Non-pigmented ciliary epithelial cell (primary cell): Measurements from ENCODE around the gene UTRN.

Source experiments
- DNase-seq: peaks from one replicate; pipeline ENCODE4 v3.0.0-alpha.2; 2010; ENCODE audit warnings: low read depth

UTRN gene

DNA sequence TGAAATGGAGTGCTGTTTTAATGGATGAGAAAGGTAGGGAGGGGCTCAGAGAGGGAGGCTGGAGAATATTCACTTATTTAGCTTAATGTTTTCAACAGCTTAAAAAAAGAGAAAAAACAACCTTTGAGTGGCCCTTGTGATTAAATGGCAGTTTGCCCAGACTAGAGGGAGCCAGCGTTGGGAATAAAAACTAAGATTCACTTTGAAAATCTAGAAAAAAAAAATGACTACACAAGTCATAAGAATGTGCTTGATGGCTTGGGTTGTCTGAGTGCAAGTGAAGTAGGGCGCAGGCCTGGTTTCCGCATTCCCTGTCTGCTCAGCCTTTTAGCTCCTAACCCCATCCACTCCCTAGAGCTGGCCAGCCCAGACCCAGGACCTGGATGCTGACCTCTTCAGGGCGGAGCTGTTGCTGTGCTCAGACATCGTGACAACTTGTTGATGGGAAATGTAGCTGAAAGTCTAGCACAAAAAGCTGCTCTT lies 28.9 kb downstream of the UTRN start:
- no peak for DNase-seq

- no peak for DNase-seq
These were observed 29.4 kb downstream of the UTRN start for GRCh38 chr6:144314562-144314961.

- DNase-seq: no peak
These were observed 30.3 kb downstream of the UTRN start for GRCh38 chr6:144315226-144315980.

- DNase-seq: no peak
These were observed 31.1 kb downstream of the UTRN start for GRCh38 chr6:144315981-144316861.

GRCh38 chr6:144316862-144317195 lies 31.7 kb downstream of the UTRN start:
- DNase-seq: no peak

GRCh38 chr6:144317736-144318135 lies 32.6 kb downstream of the UTRN start:
- DNase-seq: no peak

- DNase-seq: no peak
These were observed 34.1 kb downstream of the UTRN start for GRCh38 chr6:144319211-144319610.

GRCh38 chr6:144320741-144321140 lies 35.6 kb downstream of the UTRN start:
- DNase-seq: no peak

DNA sequence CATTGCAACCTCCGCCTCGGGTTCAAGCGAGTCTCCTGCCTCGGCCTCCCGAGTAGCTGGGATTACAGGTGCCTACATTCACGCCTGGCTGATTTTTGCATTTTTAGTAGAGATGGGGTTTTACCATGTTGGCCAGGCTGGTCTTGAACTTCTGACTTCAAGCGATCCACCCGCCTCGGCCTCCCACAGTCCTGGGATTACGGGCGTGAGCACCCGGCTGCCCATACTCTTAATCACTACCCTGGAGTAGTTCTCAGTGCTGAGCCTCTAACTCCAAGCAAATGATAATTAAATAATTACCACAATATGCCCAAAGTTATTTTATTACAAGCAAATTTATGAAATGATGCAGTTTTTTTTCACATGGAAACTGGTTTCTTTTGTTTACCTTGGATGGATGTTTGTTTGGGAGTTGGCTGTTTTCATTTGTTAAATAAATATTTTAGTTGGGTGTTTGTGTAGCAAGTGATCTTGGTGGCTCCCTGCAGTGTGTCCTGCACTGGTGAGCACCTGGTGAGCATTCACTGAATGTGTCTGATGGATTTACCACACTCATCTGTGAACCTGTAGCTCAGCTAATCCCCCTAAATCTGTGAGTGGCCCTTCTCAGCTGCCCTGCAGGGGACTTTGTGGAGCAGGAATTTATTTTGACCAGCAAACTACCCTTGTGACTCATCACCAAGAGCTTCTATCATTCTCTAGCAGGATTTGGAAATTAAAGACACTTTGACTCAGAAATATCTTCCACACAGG lies 36.9 kb downstream of the UTRN start:
- no peak for DNase-seq

GRCh38 chr6:144325232-144325631 lies 40.1 kb downstream of the UTRN start:
- DNase-seq: no peak

GRCh38 chr6:144326393-144326792 lies 41.3 kb downstream of the UTRN start:
- no peak for DNase-seq

GRCh38 chr6:144327081-144327480 lies 41.9 kb downstream of the UTRN start:
- DNase-seq: no peak

GRCh38 chr6:144330017-144330987 lies 45.2 kb downstream of the UTRN start:
- no peak for DNase-seq

DNA sequence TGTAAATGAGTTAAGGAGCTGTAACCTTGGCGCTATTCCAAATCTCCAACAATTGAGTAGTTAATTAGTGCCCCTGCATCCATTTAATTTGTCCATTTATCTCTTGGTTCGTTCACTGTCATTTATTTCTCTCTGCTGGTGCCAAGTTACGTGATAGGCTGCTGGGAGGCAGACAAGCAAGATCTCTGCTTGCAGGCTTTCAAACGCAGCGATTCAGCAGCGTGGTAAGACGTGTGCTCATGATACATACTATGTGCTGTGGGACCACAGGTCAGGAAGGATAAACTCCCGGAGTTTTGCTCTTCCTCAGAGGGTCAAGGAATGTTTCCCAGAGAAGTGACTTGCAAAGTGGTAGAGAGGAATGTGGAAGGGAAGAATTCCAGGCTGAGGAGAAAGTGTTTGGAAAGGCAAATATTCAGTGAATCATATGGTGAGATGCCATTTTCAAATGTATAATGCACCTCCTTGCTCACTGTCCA lies 46.4 kb downstream of the UTRN start:
- DNase-seq: no peak

- DNase-seq: no peak
These were observed 47.0 kb downstream of the UTRN start for GRCh38 chr6:144332177-144332576.

DNA sequence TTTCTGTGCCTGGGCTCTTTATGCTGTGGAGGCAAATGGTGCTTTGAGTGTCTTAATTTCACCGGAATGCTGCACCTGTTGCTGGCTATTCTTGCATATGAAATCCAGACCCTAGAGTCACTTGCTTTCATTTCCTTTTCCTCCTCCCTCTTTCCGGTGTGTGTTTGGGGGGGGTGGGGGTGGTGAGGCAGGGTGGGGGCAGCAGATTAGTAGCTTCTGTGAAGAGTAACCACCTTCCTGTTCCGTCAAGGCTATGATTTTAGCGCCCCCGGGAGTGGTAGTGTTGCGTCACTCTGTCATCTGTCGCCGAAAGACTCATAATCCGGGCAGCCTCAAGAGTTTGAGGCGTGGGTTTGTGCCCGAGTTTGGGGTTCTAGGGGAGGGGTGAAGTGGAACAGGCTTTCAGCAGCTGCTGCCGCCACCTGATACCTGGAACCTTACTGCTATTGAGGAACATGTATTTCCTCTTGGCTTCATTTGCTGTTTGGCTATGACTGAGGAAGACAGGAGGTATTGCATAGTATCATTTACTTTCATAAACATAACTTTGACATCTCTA lies 49.1 kb downstream of the UTRN start:
- no peak for DNase-seq
